HepG2 (cell line): Measurements from ENCODE around the gene HLA-DMB. TPM values are rescaled to one million over a fixed set of nuclear protein-coding genes. Genes with fewer than 3 reads are reported as not detected.

Experiments
- ATAC-seq: fragments of 200-7000 bp; cut with Tn5 transposase; 3 replicates; pipeline ENCODE4 v1.9.1; 2020; ENCODE audit warnings: mild to moderate bottlenecking, moderate library complexity
- BruUV-seq: library from RNA; stranded (reverse); fragments of 400-500 nt; replicated peaks from 2 replicates; lab custom pipeline; 2021; lab: Mats Ljungman, UMichigan
- CTCF ChIA-PET: fragments of 300-600 bp; formaldehyde crosslinking; extraction: SDS; loops from one replicate; lab custom pipeline; 2021; ENCODE audit warnings: low total read pairs, inconsistent platforms, low intra/inter-chr PET ratio; lab: Yijun Ruan, JAX
- POLR2A ChIA-PET: fragments of 350-600 bp; sonication (Branson Sonifier 250); formaldehyde crosslinking; loops from one replicate; lab custom pipeline; 2020; ENCODE audit warnings: antibody characterized with exemption, inconsistent platforms; lab: Yijun Ruan, JAX
- DNase-seq: peaks from one replicate; pipeline ENCODE4 v3.0.0-alpha.2; 2015; ENCODE audit warnings: low spot score
- FAIRE-seq: peaks from 3 replicates; lab custom pipeline; 2011; peaks lifted over from hg19 to GRCh38; lab: Jason Lieb, UNC
- H2AFZ ChIP-seq: one replicate; pipeline ENCODE4 v1.6.1; 2011; ENCODE audit warnings: low read length, inconsistent platforms
- H3K27ac ChIP-seq: fragments of 300-600 bp; 3 replicates; pipeline ENCODE4 v1.8.0; 2011; ENCODE audit warnings: mixed run types, mild to moderate bottlenecking, mixed read lengths, low read length, inconsistent platforms; ENCODE audit not compliant: insufficient read depth; ENCODE audit errors: extremely low read length
- H3K27me3 ChIP-seq, 2 experiments: fragments of 200-600 bp in 1 of 2; 2 replicates in 1 of 2; 3 replicates in 1 of 2; pipeline versions ENCODE4 v1.6.0 to v1.8.0; 2011; ENCODE audit warnings: low read length in 2 of 2, mild to moderate bottlenecking in 2 of 2, moderate library complexity in 2 of 2, inconsistent platforms in 1 of 2; ENCODE audit not compliant: insufficient read depth in 2 of 2, control insufficient read depth in 1 of 2
- H3K36me3 ChIP-seq, 2 experiments: fragments of 200-600 bp in 1 of 2; replicated peaks in 1 of 2; 2 replicates in 1 of 2; 3 replicates in 1 of 2; pipeline versions ENCODE4 v1.5.1 to v1.8.0; 2011; ENCODE audit warnings: low read length in 2 of 2, inconsistent platforms in 1 of 2; ENCODE audit not compliant: insufficient read depth in 2 of 2, control insufficient read depth in 1 of 2
- H3K4me1 ChIP-seq: 2 replicates; pipeline ENCODE4 v1.5.1; 2012; ENCODE audit warnings: low read length, inconsistent platforms; ENCODE audit not compliant: insufficient read depth
- H3K4me2 ChIP-seq: 2 replicates; pipeline ENCODE4 v1.6.0; 2011; ENCODE audit warnings: low read depth, low read length, inconsistent platforms
- H3K4me3 ChIP-seq, 3 experiments: fragments of 200-600 bp in 1 of 3; sonication (generic), shearing (Covaris generic) in 1 of 3; replicated peaks in 1 of 3; 2 replicates each; pipeline ENCODE4 v1.5.1; 2011 to 2016; ENCODE audit warnings: low read length in 3 of 3, inconsistent platforms in 2 of 3, low read depth in 2 of 3, mild to moderate bottlenecking in 2 of 3, control low read depth in 1 of 3, mixed read lengths in 1 of 3; ENCODE audit not compliant: insufficient read depth in 1 of 3
- H3K79me2 ChIP-seq: one replicate; pipeline ENCODE4 v1.6.1; 2011; ENCODE audit warnings: low read length, inconsistent platforms; ENCODE audit not compliant: insufficient read depth
- H3K9ac ChIP-seq: 2 replicates; pipeline ENCODE4 v1.6.0; 2011; ENCODE audit warnings: mild to moderate bottlenecking, low read depth, low read length, inconsistent platforms; ENCODE audit not compliant: insufficient read depth
- H3K9me3 ChIP-seq: 2 replicates; pipeline ENCODE4 v1.5.1; 2012; ENCODE audit warnings: mild to moderate bottlenecking, low read length
- H4K20me1 ChIP-seq: 2 replicates; pipeline ENCODE4 v1.6.0; 2011; ENCODE audit warnings: inconsistent platforms, mild to moderate bottlenecking, low read length, moderate library complexity; ENCODE audit not compliant: insufficient read depth
- ELF1 ChIP-seq: sonication (generic); formaldehyde crosslinking; IDR thresholded peaks from 2 replicates; pipeline ENCODE4 v1.4.0; 2020; ENCODE audit warnings: missing genetic modification reagents
- ELF3 ChIP-seq: IDR thresholded peaks from 2 replicates; pipeline ENCODE4 v1.6.1; 2016; ENCODE audit warnings: missing genetic modification reagents, missing compliant biosample characterization
- NR2F1 ChIP-seq, 2 experiments: fragments of 450-650 bp in 1 of 2; formaldehyde crosslinking in 1 of 2; IDR thresholded peaks; 2 replicates each; pipeline versions ENCODE4 v1.5.0 to v1.6.1; 2016 to 2020; ENCODE audit warnings: mild to moderate bottlenecking in 1 of 2, missing compliant biosample characterization in 1 of 2, missing genetic modification reagents in 1 of 2, moderate library complexity in 1 of 2
- RAD21 ChIP-seq: fragments of 450-650 bp; formaldehyde crosslinking; IDR thresholded peaks from 2 replicates; pipeline ENCODE4 v1.5.0; 2020; ENCODE audit warnings: mild to moderate bottlenecking
- RARA ChIP-seq: IDR thresholded peaks from 2 replicates; pipeline ENCODE4 v1.6.1; 2016; ENCODE audit warnings: missing genetic modification reagents, missing compliant biosample characterization
- SMC3 ChIP-seq: IDR thresholded peaks from 2 replicates; pipeline ENCODE4 v1.6.1; 2011; ENCODE audit warnings: low read length, improper control_type of control experiment
- SP1 ChIP-seq, 2 experiments: fragments of 450-650 bp in 1 of 2; sonication (generic) in 1 of 2; formaldehyde crosslinking in 1 of 2; IDR thresholded peaks; 2 replicates each; pipeline versions ENCODE4 v1.4.0 to v1.6.1; 2016 to 2020; ENCODE audit warnings: missing genetic modification reagents in 1 of 2
- SPEN ChIP-seq: sonication (generic); formaldehyde crosslinking; IDR thresholded peaks from 2 replicates; pipeline ENCODE4 v1.5.1; 2020; ENCODE audit warnings: low read depth, mild to moderate bottlenecking, missing genetic modification reagents
- TBL1XR1 ChIP-seq: fragments of 150-350 bp; IDR thresholded peaks from 2 replicates; pipeline ENCODE4 v1.6.1; 2014; ENCODE audit warnings: borderline replicate concordance, low read length; ENCODE audit not compliant: partially characterized antibody
- TEAD3 ChIP-seq: optimal IDR thresholded peaks from 2 replicates; pipeline ENCODE3; 2016; ENCODE audit warnings: borderline replicate concordance
- THAP11 ChIP-seq: IDR thresholded peaks from 2 replicates; pipeline ENCODE4 v1.6.1; 2016; ENCODE audit warnings: missing biosample characterization, missing genetic modification reagents
- ZNF124 ChIP-seq: sonication (generic); formaldehyde crosslinking; IDR thresholded peaks from 2 replicates; pipeline ENCODE4 v1.4.0; 2020; ENCODE audit warnings: missing genetic modification reagents
- ZNF768 ChIP-seq: sonication (generic); formaldehyde crosslinking; IDR thresholded peaks from 2 replicates; pipeline ENCODE4 v1.4.0; 2020; ENCODE audit warnings: missing genetic modification reagents
- in situ Hi-C: cut with HindIII; loops from 2 replicates; pipeline ENCODE4 v1.10.0; 2017; ENCODE audit warnings: low pct_unique_long_range_greater_than_20kb; ENCODE audit not compliant: extremely low pct_ligation_motif_present
- intact Hi-C: fragments of 100-400 bp; cut with micrococcal nuclease; formaldehyde crosslinking; loops from one replicate; pipeline ENCODE4 v1.10.0; 2022; ENCODE audit not compliant: unreplicated experiment
- polyA plus RNA-seq, 8 experiments: library from polyadenylated mRNA; depleted of rRNA in 3 of 8; stranded (reverse) in 7 of 8; unstranded in 1 of 8; fragments of >200 nt; fragmentation: Illumina TruSeq in 4 of 8; extraction: Trizol in 4 of 8; gene quantifications; 2 replicates each; pipeline versions ENCODE4 v1.2.1 to v1.2.3, GENCODE V29; 2011 to 2016; ENCODE audit warnings: low read depth in 4 of 8, missing spikeins in 1 of 8, mixed read lengths in 1 of 8; ENCODE audit not compliant: insufficient read depth in 1 of 8
- total RNA-seq, 5 experiments: library from RNA; depleted of rRNA; stranded (reverse); fragments of >200 nt; fragmentation: Illumina TruSeq; extraction: Trizol; gene quantifications; 2 replicates each; pipeline ENCODE4 v1.2.3, GENCODE V29; 2016; ENCODE audit warnings: low read depth in 1 of 5
- TF ChIP-seq, protein P1 (sequence below): sonication (generic); formaldehyde crosslinking; IDR thresholded peaks from 2 replicates; pipeline ENCODE4 v1.5.1; 2020; ENCODE audit warnings: missing genetic modification reagents, mild to moderate bottlenecking, borderline replicate concordance
- TF ChIP-seq, protein P2 (sequence below): sonication (generic); formaldehyde crosslinking; conservative IDR thresholded peaks from 2 replicates; pipeline ENCODE4 v1.4.0; 2020; ENCODE audit warnings: mild to moderate bottlenecking, missing genetic modification reagents, moderate library complexity

Gene HLA-DMB
- total and polyA plus RNA-seq, 2 of the 13 experiments (the other 11 are each of a cell fraction or from before 2014, with no cell fraction given), result not detected

GRCh38 chr6:32947552-32948465 lies 7.0 kb upstream of the HLA-DMB start (continued):
- TF ChIP-seq RAD21, result peak; percentile 82
- 0 out of 2 replicates have a peak, but pooled peaks have one; percentile 16 for TF ChIP-seq ELF3 (CRISPR knock-in tag)
- no peak for TF ChIP-seq SP1 (IDR thresholded peaks at IDR 0.05)
- no peak for TF ChIP-seq SP1 (CRISPR knock-in tag; IDR thresholded peaks at IDR 0.05)
- TF ChIP-seq ZNF124, result peak; percentile 65; the same call in 1 of the 2 replicates
- TF ChIP-seq THAP11, result 0 out of 2 replicates have a peak, but pooled peaks have one; percentile 26
- 0 out of 2 replicates have a peak, but pooled peaks have one; percentile 16 for TF ChIP-seq RARA (CRISPR knock-in tag)
- no peak for TF ChIP-seq TBL1XR1
- TF ChIP-seq SPEN (CRISPR knock-in tag), result no peak
- TF ChIP-seq SMC3, result peak; percentile 93
- TF ChIP-seq, protein P1, sequence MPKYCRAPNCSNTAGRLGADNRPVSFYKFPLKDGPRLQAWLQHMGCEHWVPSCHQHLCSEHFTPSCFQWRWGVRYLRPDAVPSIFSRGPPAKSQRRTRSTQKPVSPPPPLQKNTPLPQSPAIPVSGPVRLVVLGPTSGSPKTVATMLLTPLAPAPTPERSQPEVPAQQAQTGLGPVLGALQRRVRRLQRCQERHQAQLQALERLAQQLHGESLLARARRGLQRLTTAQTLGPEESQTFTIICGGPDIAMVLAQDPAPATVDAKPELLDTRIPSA, result no peak
- peak; percentile 76 for TF ChIP-seq TEAD3 (CRISPR knock-in tag)
- TF ChIP-seq, all 625 proteins: peak for 17

DNA sequence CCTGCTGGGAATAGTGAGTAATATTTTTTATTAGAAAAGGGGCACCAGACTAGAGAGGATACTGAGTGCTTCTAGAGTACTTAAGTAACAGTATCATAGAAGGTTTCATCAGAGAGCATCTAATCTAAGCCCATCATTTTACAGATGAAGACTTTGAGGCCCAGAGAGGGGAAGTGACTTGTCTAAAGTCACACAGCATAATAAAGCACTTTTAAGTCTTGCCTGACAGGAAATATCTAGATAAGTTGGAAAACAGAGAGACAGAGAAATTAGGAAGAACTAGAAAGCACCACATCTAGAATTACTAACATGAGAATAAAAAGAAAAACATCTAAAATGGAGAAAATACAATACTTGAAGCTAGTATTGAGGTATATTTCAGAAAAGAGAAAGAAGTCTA lies 6.1 kb upstream of the HLA-DMB start:
- in situ Hi-C loops (loop anchor here (5.0 kb wide), 1 partner anchor 60 kb away; no protein-coding TSS in a partner anchor), intact Hi-C loops (loop anchor here (1.0 to 2.0 kb wide), 2 partner anchors 14 to 62 kb away; no protein-coding TSS in a partner anchor)
- Histone ChIP-seq H3K27ac (no peak overlapping the region), H3K79me2 (no peaks in the 10 kb centered on the region), H2AFZ (no peak overlapping the region), H3K4me1 (no peaks in the 10 kb centered on the region), H4K20me1 (no peaks in the 10 kb centered on the region), H3K9ac (no peak overlapping the region), H3K27me3 (peaks cover 3 to 13% of the 10 kb centered on the region in 2 experiments; a peak in 2 of 5 replicates), H3K9me3 (peaks cover 5% of the 10 kb centered on the region), H3K36me3 (no peaks in the 10 kb centered on the region), H3K4me2 (no peak overlapping the region), H3K4me3 (no peak overlapping the region)
- FAIRE-seq, result no peak
- ChIA-PET CTCF (interaction anchor here (1.5 to 3.1 kb wide), 4 partner anchors 14 to 61 kb away, joined by 4 to 31 read pairs (median 19); no protein-coding TSS in a partner anchor), POLR2A (no interaction called here)
- ATAC-seq, result no peak
- no peak for DNase-seq
- TF ChIP-seq ELF1 (CRISPR knock-in tag), result no peak
- TF ChIP-seq NR2F1 (CRISPR knock-in tag; IDR thresholded peaks at IDR 0.05), result no peak
- TF ChIP-seq, protein P2, sequence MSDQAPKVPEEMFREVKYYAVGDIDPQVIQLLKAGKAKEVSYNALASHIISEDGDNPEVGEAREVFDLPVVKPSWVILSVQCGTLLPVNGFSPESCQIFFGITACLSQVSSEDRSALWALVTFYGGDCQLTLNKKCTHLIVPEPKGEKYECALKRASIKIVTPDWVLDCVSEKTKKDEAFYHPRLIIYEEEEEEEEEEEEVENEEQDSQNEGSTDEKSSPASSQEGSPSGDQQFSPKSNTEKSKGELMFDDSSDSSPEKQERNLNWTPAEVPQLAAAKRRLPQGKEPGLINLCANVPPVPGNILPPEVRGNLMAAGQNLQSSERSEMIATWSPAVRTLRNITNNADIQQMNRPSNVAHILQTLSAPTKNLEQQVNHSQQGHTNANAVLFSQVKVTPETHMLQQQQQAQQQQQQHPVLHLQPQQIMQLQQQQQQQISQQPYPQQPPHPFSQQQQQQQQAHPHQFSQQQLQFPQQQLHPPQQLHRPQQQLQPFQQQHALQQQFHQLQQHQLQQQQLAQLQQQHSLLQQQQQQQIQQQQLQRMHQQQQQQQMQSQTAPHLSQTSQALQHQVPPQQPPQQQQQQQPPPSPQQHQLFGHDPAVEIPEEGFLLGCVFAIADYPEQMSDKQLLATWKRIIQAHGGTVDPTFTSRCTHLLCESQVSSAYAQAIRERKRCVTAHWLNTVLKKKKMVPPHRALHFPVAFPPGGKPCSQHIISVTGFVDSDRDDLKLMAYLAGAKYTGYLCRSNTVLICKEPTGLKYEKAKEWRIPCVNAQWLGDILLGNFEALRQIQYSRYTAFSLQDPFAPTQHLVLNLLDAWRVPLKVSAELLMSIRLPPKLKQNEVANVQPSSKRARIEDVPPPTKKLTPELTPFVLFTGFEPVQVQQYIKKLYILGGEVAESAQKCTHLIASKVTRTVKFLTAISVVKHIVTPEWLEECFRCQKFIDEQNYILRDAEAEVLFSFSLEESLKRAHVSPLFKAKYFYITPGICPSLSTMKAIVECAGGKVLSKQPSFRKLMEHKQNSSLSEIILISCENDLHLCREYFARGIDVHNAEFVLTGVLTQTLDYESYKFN (CRISPR knock-in tag), result no peak
- peak; percentile 24; the same call in 1 of the 2 replicates for TF ChIP-seq ZNF768 (CRISPR knock-in tag)
- BruUV-seq, result no TSS peak
